Measurements from ENCODE around the gene ADGRL3.
"Not testable (repeated sequence)": the region's sequence is repeated elsewhere in the genome, so short reads cannot be mapped to it uniquely, and the experiment has no call there.

The ADGRL3 gene

DNA sequence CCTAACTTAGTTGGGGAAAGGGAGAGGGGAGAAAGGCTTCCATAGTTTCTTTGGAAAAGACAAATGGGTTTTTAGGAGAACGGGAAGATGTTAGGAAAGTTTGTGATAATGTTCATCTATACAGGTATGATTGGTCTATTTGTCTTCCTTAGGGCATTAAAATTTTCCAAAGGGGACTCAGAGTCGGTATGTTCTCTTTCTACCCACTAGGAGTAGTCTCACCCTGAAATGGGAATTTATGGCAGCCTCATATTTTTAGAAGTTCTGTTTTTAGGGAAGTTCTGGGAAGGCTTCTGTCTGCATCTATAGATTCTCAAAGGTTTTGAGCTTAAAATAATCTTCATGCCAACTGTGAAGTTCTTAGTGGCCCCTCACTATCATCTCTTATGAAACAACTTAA is 637.3 kb downstream of the ADGRL3 start:
- H3K27ac ChIP-seq: no peak overlapping the region
- no peak for DNase-seq (ENCODE audit: low read depth, low spot score)

DNA sequence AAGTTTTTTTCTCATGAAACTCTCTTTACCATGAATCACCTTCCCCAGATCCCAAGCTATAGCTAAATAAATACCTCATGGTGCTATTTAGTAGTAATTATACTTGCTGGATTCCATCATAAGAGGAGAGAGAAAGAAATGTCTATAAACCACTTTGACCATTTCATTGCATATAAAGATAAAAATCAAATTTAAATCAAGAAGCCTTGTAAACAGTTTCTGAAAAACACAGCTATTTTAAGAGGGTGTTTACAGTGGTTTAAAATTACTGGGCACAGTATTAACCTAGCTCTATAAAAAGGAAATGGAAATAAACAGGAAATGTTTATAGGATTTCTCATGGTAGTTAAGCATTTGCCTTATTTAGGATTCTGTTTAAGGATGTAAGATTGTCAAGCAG is 637.9 kb downstream of the ADGRL3 start:
- H3K27ac ChIP-seq: no peak overlapping the region
- no peak for DNase-seq (ENCODE audit: low read depth, low spot score)

DNA sequence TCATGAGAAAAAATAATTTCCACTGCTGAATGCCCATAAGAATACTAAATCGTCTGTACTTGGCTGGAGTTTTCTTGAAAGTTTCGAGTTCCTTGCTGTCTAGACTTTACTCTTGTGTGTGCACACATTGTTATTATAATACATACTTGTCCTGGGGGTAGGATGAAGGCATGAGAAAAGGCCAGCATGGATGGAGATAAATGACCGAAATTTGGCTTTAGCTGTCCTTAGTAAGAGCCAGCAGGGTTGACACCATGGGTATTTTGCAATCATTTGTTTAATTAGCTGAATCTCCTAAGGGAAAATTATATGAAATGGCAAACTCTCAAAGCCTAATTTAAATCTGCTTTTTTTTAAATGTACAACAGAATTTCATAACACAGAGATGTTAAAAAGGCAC is 641.6 kb downstream of the ADGRL3 start:
- DNase-seq (ENCODE audit: low read depth, low spot score): no peak
- H3K27ac ChIP-seq: no peak overlapping the region

DNA sequence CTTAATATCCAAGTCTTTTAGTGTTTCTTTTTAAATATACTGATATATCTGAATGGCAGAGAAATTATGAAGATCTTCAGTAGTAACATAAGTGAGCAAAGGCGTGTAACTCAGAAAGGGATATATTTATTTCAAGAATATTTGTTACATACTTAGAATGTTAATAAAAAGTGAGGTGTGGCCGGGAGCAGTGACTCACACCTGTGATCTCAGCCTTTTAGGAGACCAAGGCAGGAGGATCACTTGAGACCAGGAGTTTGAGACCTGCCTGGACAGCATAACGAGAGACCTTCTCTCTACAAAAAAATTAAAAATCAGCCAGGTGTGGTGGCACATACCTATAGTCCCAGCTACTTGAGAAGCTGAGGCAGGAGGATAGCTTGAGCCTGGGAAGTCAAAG is 651.0 kb downstream of the ADGRL3 start:
- no peak for DNase-seq (ENCODE audit: low read depth, low spot score)

DNA sequence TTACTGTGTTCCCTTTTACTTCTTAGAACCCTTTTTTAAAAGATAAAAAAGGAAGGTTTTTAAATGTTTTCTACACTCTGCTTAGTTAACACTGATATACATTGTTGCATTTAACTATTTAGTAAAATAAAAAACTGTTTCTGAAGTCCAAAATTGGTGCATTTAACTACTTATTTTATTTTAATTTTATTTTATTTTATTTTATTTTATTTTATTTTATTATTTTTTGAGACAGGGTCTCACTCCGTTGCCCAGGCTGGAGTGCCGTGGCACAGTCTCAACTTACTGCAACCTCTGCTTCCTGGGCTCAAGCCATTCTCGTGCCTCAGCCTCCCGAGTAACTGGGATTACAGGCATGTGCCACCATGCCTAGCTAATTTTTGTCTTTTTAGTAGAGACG is 652.0 kb downstream of the ADGRL3 start:
- not testable (repeated sequence) for H3K27ac ChIP-seq; DNase-seq (ENCODE audit: low read depth, low spot score)

More for the DNA sequence above, 651.0 kb downstream of the ADGRL3 start:
- H3K27ac ChIP-seq: no peak overlapping the region

DNA sequence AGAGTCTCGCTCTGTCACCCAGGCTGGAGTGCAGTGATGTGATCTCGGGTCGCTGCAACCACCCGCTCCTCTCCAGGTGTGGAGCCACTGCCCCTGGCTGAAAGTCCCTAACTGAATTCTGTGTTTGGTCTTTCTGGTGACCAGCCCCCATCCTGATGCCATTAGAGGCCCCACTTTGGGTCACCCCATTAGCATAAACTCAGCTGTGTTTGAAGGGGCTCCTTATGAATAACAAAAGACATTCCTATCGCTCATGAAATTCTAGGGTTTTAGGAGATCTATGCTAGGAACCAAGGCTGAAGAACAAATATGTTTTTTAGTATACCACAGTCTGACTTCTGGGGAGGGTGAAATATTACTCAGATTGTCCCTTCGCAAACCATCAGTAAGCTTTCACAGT is 652.9 kb downstream of the ADGRL3 start:
- no peak for DNase-seq (ENCODE audit: low read depth, low spot score)
- no peak overlapping the region for H3K27ac ChIP-seq

DNA sequence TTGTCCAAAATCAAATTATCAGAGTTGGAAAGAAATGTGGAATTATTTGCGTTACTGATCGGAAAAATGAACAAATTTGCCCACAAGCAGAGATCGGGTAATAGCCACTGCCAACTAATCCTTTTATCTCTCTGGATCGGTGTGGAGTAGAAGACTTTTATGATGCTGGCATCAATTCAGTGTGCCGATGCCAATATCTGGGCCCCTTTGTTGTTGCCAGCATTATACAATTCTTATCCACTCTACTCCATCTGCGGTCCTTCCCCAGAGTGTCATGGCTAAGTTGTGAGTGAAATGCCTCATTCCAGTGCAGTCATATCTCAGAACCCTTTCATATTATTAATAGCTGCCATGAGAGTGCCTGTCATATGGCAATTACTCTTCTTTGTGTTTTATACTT is 660.2 kb downstream of the ADGRL3 start:
- DNase-seq (ENCODE audit: low read depth, low spot score): no peak
- no peak overlapping the region for H3K27ac ChIP-seq

DNA sequence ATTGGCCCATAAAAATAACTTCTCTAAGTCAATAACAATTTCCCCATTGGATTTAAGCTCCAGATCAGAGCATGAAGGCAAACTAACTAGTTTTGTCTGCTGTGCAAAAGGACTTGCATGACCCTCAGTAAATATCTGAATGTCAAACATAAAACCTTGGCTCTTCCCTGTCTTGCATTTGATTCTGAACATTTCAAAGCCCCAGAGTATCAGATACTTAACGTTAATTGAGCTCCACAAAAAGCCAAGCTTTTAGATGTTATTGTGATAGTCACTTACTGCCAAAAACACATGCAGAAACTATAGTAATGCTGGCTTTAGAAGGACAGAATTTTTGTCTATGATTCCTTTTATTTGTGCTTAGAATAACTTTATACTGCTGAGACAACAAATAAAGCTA is 664.2 kb downstream of the ADGRL3 start:
- H3K27ac ChIP-seq: no peak overlapping the region
- DNase-seq (ENCODE audit: low read depth, low spot score): no peak

DNA sequence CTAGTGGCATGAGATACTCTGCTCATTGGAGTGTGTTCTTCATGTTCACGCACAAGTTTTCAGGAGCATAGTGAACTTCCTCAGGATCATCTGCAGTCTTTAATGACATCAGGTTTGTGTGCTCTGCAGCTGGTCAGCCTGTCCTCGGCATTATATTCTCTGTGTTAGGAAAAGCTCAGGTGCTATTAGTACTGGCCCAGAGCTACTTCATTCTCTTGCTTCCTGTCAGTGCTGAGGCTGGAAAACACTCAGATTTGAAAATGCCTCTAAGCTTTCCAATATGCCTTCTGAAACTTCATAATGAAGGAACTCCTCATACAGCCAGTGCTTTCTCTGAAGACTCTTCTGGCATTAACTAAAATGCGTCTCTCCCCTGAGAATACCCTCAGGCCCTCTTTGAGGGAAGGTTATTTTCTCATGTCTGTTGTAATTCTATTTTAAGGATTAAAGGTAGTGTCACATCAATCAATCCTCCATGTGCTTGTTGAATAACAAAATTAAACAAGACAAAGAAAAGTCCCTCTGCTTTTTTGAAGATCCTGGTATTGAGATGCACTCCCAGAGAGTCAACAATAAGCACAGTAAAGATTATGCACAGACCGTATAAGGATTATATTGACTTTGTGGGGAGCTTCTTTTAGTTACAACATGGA is 666.4 kb downstream of the ADGRL3 start:
- no peak overlapping the region for H3K27ac ChIP-seq
- no peak for DNase-seq (ENCODE audit: low read depth, low spot score)

DNA sequence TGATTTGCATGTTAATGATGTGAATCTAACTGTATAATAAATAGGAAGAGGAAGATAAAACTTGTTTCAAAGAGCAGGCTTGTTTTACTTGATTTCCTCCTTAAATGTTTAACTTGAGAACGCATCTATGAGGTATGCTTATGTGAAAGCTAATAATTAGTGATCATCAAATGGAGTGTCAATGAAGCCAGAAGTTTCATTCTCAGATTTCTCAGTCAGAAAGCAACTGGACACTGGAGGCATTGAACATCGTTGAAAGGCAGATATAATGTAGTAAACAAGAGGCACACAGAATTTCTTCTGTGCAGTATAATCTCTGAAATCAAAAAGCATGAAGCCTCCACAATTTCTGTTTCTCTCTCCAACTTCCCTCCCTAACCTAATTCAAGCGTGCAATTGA is 672.9 kb downstream of the ADGRL3 start:
- no peak overlapping the region for H3K27ac ChIP-seq
- DNase-seq (ENCODE audit: low read depth, low spot score): no peak

DNA sequence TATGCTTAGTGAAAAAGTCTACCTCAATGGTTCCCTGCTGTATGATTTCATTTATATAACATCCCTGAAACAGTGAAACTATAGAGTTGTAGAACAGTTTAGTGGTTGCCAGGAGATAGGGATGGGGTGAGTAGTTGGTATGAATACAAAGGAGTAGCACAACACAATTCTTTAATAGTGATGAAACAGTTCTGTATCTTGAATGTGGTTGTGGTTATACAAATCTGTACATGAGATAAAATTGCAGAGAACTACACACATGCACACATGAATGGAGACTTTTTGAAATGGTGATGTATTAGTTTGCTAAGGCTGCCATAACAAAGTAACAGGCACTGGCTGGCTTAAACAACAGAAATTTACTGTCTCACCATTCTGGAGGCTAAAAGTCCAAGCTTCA is 677.1 kb downstream of the ADGRL3 start:
- no peak for DNase-seq (ENCODE audit: low read depth, low spot score)
- no peak overlapping the region for H3K27ac ChIP-seq

DNA sequence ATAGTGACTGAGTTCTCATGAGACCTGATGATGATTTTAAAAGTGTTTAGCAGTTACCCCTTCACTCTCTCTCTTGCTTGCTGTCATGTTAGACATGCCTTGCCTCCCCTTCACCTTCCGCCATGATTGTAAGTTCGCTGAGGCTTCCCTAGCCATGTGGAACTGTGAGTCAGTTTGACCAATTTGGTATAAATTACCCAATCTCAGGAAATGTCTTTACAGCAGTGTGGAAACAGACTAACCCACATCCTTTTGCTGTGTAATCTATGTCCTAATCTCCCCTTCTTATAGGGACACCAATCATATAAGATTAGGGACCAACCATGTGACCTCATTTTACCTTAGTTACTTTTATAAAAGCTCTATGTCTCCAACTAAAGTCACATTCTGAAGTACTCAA is 677.8 kb downstream of the ADGRL3 start:
- DNase-seq (ENCODE audit: low read depth, low spot score): no peak
- no peak overlapping the region for H3K27ac ChIP-seq

DNA sequence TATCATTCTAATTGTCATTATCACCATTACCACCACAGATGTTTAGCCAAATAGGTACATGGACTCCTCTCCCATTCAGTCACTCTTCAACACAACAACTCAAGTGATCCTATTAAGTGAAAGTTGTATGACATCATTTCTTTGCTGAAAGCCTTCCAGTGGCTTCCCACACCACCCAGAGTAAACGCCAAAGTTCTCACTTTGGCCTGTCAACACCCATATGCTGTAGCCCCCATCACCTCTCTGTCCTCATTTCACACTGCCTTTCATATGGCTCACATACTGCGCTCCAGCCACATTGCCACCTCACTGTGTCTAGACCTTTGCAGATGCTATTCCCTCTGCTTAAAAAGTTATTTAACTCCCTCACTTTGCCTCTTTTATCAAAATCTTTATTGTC is 682.3 kb downstream of the ADGRL3 start:
- H3K27ac ChIP-seq: no peak overlapping the region
- DNase-seq (ENCODE audit: low read depth, low spot score): no peak

DNA sequence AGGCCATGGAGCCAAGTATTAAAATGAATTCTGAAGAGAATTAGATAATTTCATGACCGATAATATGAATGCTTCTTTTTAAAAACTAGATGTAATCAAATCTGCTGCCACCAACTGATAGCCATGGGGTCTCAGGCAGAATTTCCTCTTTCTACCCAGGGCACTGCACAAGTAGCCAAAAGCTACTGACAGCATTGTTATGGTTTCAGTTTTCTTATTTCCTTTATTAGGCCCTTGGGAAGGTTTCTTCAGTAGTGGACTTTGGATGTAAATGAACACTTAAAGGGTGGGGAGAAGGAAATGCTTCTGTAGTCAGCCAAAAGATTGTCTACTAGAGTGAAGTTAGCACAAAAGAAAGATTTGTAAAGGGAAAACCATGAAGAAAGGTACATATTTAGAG is 686.0 kb downstream of the ADGRL3 start:
- DNase-seq (ENCODE audit: low read depth, low spot score): no peak
- H3K27ac ChIP-seq: no peak overlapping the region

DNA sequence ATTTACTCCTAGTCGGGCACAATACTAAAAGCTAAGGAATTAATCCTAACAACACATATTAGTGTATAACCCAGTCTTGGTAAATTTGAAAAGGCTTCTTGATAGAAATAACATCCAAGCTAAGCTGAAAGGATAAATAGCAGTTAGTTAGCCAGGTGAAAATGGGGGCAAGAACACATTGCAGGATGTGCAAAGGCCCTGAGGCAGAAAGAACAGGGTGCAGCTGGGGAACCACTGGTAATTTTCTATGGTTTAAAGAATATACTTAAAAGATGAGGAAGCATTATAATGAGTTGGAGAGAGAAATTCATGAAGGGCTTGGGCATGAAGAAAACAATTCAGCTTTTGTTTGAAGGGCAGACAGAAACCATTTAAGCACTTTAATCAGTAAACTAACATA is 689.0 kb downstream of the ADGRL3 start:
- no peak for DNase-seq (ENCODE audit: low read depth, low spot score)
- H3K27ac ChIP-seq: no peak overlapping the region

DNA sequence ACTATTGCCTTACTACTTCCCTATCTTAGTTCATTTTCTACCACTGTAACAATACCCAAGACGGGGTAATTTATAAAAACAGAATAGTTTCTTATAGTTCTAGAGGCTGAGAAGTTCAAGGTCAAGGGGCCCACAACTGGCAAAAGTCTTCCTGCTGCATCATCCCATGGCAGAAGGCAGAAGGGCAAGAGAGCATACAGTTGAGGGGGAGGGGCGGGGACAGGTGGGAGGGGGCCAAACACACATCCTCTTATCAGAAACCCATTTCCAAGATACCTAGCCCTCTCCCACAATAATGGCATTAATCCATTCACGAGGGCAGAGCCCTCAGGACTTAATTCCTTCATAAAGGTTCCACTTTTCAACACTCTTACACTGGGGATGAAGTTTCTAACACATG is 690.2 kb downstream of the ADGRL3 start:
- no peak overlapping the region for H3K27ac ChIP-seq
- DNase-seq (ENCODE audit: low read depth, low spot score): no peak

DNA sequence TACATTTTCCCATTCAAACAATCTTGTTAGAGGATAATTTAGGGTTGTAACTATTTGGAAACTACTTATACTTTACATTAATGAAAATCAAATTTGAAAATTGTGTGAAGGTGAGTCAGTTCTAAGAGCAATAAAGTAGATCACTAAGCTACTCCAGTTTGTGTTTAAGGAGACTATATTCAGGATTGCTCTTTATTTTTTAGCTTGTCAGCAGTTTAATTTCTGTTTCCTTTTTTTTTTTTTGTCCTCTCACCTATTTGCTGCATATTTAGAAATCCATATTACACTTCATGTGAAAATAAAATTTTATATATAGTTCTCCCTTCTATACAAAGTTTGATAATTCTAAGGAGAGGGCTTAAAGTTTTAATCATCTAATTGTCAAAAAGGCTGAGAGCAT is 691.8 kb downstream of the ADGRL3 start:
- DNase-seq (ENCODE audit: low read depth, low spot score): no peak
- H3K27ac ChIP-seq: no peak overlapping the region

DNA sequence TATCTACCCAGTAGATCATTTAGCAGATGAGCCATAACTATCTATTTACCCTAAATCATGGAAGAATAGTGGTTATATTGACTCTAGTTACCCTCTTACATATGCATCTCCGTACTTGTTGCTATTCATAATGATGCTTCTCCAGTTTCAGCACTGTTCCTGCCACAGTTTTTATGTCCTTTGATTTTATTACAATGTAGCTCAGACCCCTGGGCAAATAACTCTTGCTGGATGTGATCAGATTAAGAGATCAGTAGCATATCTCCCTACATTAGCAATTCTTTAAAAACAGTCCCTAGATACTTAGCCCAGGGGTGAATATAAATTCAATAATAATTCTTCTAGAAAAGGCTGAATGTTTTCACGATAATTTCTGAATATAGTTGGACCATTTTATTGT is 696.5 kb downstream of the ADGRL3 start:
- no peak overlapping the region for H3K27ac ChIP-seq
- no peak for DNase-seq (ENCODE audit: low read depth, low spot score)

DNA sequence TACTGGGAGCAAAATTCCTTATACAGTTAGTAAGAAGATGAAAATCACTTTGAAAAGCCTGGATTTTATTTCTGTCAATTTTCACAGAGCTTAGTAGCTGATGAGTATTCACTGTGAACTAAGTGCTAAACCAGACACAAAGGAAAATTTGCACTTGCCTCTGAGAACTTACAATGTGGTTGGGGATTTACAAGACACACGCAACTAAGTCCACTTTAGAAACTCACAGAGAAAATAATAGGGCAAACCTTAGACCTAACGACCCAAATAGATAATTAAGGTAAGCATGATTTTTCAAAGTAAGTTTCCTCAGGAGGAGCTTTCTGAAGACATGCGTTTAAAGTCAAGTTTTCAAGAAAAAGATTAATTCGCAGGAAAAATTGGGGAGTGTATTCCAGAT is 708.9 kb downstream of the ADGRL3 start:
- no peak for DNase-seq (ENCODE audit: low read depth, low spot score)
- no peak overlapping the region for H3K27ac ChIP-seq

DNA sequence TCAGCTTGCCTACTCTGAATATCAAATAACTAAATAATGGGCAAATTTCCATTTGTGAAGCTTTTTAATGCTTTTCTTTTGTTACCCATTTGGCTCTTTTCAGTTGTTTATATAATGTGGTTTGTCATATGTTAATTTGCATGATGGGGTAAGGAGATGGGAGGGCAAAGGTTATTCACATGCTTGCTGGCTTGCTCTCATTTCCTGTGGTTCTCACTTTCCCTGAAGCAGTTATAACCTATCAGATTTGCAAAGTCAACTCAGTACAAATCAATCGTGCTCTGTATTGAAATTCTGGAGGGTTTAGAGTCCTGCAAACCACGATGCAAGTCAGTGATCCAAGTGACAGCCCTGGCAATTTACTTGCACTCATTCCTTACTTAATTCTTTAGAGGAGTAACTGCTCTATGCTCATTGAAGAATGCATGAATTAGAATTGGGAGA is 711.2 kb downstream of the ADGRL3 start:
- no peak for DNase-seq (ENCODE audit: low read depth, low spot score)
- no peak overlapping the region for H3K27ac ChIP-seq

DNA sequence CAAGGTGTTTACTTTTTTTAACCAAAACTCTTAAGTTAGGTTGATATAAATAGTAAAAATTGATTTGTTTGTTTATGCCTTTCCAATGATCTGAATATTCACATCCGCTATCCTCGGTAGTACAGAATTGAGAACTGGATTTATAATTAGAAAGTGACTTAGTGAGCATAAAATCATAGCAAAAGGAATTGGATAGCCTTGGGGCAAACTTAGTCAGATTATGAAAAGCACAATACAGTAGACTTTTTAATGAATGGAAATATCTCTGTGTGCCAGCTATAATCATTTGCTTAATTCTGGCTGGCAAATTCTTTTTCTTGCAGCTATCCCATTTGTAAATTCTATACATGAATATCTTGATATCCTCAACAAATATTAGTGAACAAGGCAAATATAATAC is 713.5 kb downstream of the ADGRL3 start:
- H3K27ac ChIP-seq: no peak overlapping the region
- no peak for DNase-seq (ENCODE audit: low read depth, low spot score)

DNA sequence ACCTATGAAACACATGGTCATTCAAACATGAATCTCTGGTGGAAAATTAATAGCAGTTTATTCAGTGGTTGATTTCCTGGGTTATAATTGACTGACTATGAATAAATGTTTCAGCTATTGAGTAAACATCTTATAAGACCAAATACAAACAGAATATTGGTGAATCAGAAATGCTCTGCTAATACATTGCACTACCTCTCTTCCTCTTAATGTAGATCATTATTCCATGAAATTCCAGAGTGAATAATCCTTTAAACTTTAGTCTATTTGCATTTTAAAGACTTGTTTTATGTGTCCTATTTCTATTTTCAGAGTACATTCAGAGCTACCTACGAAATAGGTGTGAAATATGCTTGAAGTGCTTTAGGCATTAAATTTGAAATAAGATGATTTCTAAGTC is 715.4 kb downstream of the ADGRL3 start:
- no peak overlapping the region for H3K27ac ChIP-seq

DNA sequence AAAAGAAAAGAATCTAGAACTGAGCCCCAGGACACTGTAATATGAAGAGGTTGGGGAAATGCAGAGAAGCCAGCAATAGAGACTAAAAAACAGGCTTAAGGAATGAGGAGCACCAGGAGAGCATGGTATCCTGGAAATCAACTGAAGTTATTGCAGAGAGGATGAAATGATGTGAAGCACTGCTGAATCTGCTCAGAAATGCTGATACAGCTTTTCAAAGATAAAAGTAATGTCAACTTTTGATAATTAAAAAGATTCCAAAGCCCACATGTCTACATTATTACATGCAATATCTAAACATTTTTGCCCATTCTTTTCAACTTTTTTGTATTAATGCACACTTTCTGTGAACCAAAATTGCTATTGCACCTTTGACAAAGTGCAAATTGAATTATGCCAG is 718.4 kb downstream of the ADGRL3 start:
- no peak overlapping the region for H3K27ac ChIP-seq
- no peak for DNase-seq (ENCODE audit: low read depth, low spot score)

More for the DNA sequence above, 715.4 kb downstream of the ADGRL3 start:
- DNase-seq (ENCODE audit: low read depth, low spot score): no peak
